Spleen (tissue), 11 donors: ENCODE results near the gene GIPC3. TPM values are rescaled to one million over a fixed set of nuclear protein-coding genes. Genes with fewer than 3 reads are reported as not detected.
A peak's percentile ranks its signal among the peaks of the same experiment; 100 is the strongest.

Experiments used
- DNase-seq: peaks from one replicate; pipeline ENCODE4 v3.0.0-alpha.2; 2020
- H3K27ac ChIP-seq, 8 donors: fragments of 200-600 bp; sonication (generic) in 7 of 8; 1 replicate in 4 of 8; 2 replicates in 4 of 8; pipeline versions ENCODE4 v1.5.0 to v1.8.0; 2016 to 2021; ENCODE audit warnings: inconsistent platforms in 4 of 8, mild to moderate bottlenecking in 4 of 8, moderate library complexity in 1 of 8
- H3K27me3 ChIP-seq, 7 donors: fragments of 200-600 bp; sonication (generic) in 6 of 7; replicated peaks in 1 of 7; 1 replicate in 4 of 7; 2 replicates in 3 of 7; pipeline versions ENCODE4 v1.5.0 to v1.8.0; 2016 to 2021; ENCODE audit warnings: inconsistent platforms in 3 of 7, mild to moderate bottlenecking in 1 of 7
- H3K36me3 ChIP-seq, 6 donors: fragments of 200-600 bp; sonication (generic) in 5 of 6; 1 replicate in 4 of 6; 2 replicates in 2 of 6; pipeline versions ENCODE4 v1.5.0 to v1.8.0; 2016 to 2021; ENCODE audit warnings: inconsistent platforms in 2 of 6
- H3K4me1 ChIP-seq, 6 donors: fragments of 200-600 bp; sonication (generic) in 5 of 6; 1 replicate in 3 of 6; 2 replicates in 3 of 6; pipeline versions ENCODE4 v1.5.0 to v1.8.0; 2016 to 2021; ENCODE audit warnings: inconsistent platforms in 3 of 6
- H3K4me3 ChIP-seq, 8 donors: fragments of 200-600 bp; sonication (generic) in 7 of 8; 1 replicate in 4 of 8; 2 replicates in 4 of 8; pipeline versions ENCODE4 v1.5.0 to v1.8.0; 2016 to 2021; ENCODE audit warnings: inconsistent platforms in 4 of 8, mild to moderate bottlenecking in 4 of 8, moderate library complexity in 2 of 8
- H3K9me3 ChIP-seq, 8 donors: fragments of 200-600 bp; sonication (generic) in 7 of 8; 1 replicate in 4 of 8; 2 replicates in 4 of 8; pipeline versions ENCODE4 v1.5.0 to v1.8.0; 2016 to 2021; ENCODE audit warnings: inconsistent platforms in 4 of 8
- POLR2A ChIP-seq, 3 donors: fragments of 450-650 bp; IDR thresholded peaks; one replicate each; pipeline ENCODE4 v1.5.1; 2017; ENCODE audit warnings: antibody characterized with exemption in 3 of 3, mild to moderate bottlenecking in 1 of 3
- POLR2AphosphoS5 ChIP-seq, 3 donors: sonication (generic); formaldehyde crosslinking; IDR thresholded peaks; one replicate each; pipeline ENCODE4 v1.5.1; 2017; ENCODE audit warnings: antibody characterized with exemption in 3 of 3
- WGBS, 5 donors: extraction: QIAGEN DNeasy Blood & Tissue Kit in 3 of 5; methylation state at CpG; one replicate each; pipeline versions ENCODE4 v1.1.5 to v1.1.7; 2013 to 2018; 5-methylcytosine and 5-hydroxymethylcytosine counted together
- intact Hi-C: fragments of 100-400 bp; cut with DNase I; formaldehyde crosslinking; loops from one replicate; pipeline ENCODE4 v1.15.0; 2023; ENCODE audit warnings: low total_unique reads
- polyA plus RNA-seq, 3 donors: library from polyadenylated mRNA; stranded (reverse); fragments of 200-250 nt; gene quantifications; one replicate each; pipeline ENCODE4 v1.2.1, GENCODE V29; 2013
- total RNA-seq, 7 donors: library from RNA; depleted of rRNA in 3 of 7; stranded (reverse); fragments of >200 nt in 3 of 7; fragmentation: NEBNext Ultra II Directional in 4 of 7; extraction: Animal tissue kit (Norgen Biotek cat#: 25700) in 4 of 7; gene quantifications; one replicate each; pipeline versions ENCODE4 v1.1.0 to v1.2.1, GENCODE V29; 2016 to 2021
- TF ChIP-seq, protein P1 (sequence below), 11 experiments: fragments of 200-600 bp in 7 of 11; fragments of 450-650 bp in 4 of 11; sonication (generic) in 4 of 11; IDR thresholded peaks in 8 of 11; conservative IDR thresholded peaks in 3 of 11; 1 replicate in 7 of 11; 2 replicates in 4 of 11; pipeline versions ENCODE4 v1.4.0 to v1.8.0; 2016 to 2021; ENCODE audit warnings: antibody characterized with exemption in 11 of 11, inconsistent platforms in 4 of 11, mild to moderate bottlenecking in 1 of 11
- donor health status: healthy with polysubstance abuse.
- donor health status: DM: no; HTN: no; CAD: no; lungs with moderate emphysema.
- donor health status: DM: no; HTN: no; CAD: no.
- donor health status: Bipolar disorder and iron deficiency.
- donor health status: healthy.
- donor health status: DM: no; HTN: no; CAD: no.
- donor health status: DM: yes; HTN: yes; CAD: no.

Gene GIPC3
- total and polyA plus RNA-seq, 10 donors = 0.80 to 9.2 (median 5.1) TPM

DNA sequence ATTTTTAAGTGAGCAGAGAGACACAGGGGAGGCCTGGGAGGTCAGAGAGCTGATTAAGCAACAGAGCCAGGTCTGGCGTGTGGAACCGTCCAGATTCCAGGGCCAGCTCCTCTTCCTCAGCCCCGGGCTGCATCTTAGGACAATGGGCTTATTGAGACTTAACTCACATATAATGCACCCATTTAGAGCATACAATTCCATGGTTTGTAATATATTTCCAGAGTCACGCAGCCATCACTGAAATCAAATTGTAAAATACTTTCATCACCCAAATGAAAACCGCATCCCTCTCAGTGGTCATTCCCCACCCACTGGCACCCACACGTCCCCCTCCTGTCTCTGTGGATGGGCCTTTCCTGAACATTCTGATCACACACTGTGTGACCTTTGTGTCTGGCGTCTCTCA is 14.7 kb upstream of the GIPC3 start:
- TF ChIP-seq POLR2A (IDR thresholded peaks at IDR 0.05) = no peak
- TF ChIP-seq, protein P1, sequence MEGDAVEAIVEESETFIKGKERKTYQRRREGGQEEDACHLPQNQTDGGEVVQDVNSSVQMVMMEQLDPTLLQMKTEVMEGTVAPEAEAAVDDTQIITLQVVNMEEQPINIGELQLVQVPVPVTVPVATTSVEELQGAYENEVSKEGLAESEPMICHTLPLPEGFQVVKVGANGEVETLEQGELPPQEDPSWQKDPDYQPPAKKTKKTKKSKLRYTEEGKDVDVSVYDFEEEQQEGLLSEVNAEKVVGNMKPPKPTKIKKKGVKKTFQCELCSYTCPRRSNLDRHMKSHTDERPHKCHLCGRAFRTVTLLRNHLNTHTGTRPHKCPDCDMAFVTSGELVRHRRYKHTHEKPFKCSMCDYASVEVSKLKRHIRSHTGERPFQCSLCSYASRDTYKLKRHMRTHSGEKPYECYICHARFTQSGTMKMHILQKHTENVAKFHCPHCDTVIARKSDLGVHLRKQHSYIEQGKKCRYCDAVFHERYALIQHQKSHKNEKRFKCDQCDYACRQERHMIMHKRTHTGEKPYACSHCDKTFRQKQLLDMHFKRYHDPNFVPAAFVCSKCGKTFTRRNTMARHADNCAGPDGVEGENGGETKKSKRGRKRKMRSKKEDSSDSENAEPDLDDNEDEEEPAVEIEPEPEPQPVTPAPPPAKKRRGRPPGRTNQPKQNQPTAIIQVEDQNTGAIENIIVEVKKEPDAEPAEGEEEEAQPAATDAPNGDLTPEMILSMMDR (IDR thresholded peaks at IDR 0.05 in 8 of 11, conservative IDR thresholded peaks at IDR 0.05 in 3 of 11) = no peak
- TF ChIP-seq POLR2AphosphoS5 (IDR thresholded peaks at IDR 0.05) = no peak
- H3K36me3 ChIP-seq = peaks cover 0 to 15% (median 2%) of the 10 kb centered on the region in 6 donors
- no peak overlapping the region for H3K4me3 ChIP-seq
- H3K9me3 ChIP-seq = no peaks in the 10 kb centered on the region
- DNase-seq = no peak
- no peak overlapping the region for H3K27ac ChIP-seq
- 81 to 92% (median 84%) methylated on average over 7 of the region's 7 CpGs for WGBS, 5 donors
- intact Hi-C loops = no loop called here
- peaks cover 0 to 35% (median 19%) of the 10 kb centered on the region in 6 donors for H3K4me1 ChIP-seq
- H3K27me3 ChIP-seq = no peaks in the 10 kb centered on the region

- WGBS, 5 donors = 2 to 6% (median 3%) methylated on average over 15 to 48 of the region's 48 CpGs
- peak; percentile 100 for DNase-seq
- Histone ChIP-seq H3K27me3 (no peaks in the 10 kb centered on the region), H3K4me3 (peak overlapping the region; percentile 20 to 98 (median 92)), H3K9me3 (no peaks in the 10 kb centered on the region), H3K36me3 (peaks cover 0 to 29% (median 4%) of the 10 kb centered on the region in 6 donors), H3K4me1 (peaks cover 0 to 46% (median 30%) of the 10 kb centered on the region in 6 donors), H3K27ac (peak overlapping the region in 7 of 8 donors; percentile 7 to 94 (median 89))
- intact Hi-C loops = no loop called here
- TF ChIP-seq POLR2AphosphoS5 (IDR thresholded peaks at IDR 0.05) = peak; percentile 32 to 81 (median 71)
- TF ChIP-seq, protein P1 (IDR thresholded peaks at IDR 0.05 in 8 of 11, conservative IDR thresholded peaks at IDR 0.05 in 3 of 11) = peak in 3 of 11 experiments; percentile 18 to 30 (median 20)
- no peak for TF ChIP-seq POLR2A (IDR thresholded peaks at IDR 0.05)
These were observed 13.0 kb upstream of the GIPC3 start for GRCh38 chr19:3572132-3572854.

- intact Hi-C loops = no loop called here
- peak within 1 kb of the TSS; percentile 86 to 98 (median 92) for H3K4me3 ChIP-seq
- WGBS, 5 donors = 0 to 2% (median 1%) methylated on average over 1 to 30 of the region's 30 CpGs
- H3K27ac ChIP-seq = peak within 1 kb of the TSS; percentile 54 to 94 (median 87)
- no peaks in the 10 kb centered on the region for H3K27me3 ChIP-seq
- peaks cover 0 to 34% (median 4%) of the 10 kb centered on the region in 6 donors for H3K36me3 ChIP-seq
- no peaks in the 10 kb centered on the region for H3K9me3 ChIP-seq
- peaks cover 0 to 46% (median 30%) of the 10 kb centered on the region in 6 donors for H3K4me1 ChIP-seq
- DNase-seq = no peak
- TF ChIP-seq POLR2A (IDR thresholded peaks at IDR 0.05) (no peak), POLR2AphosphoS5 (IDR thresholded peaks at IDR 0.05) (peak in 2 of 3 donors; percentile 3 to 45)
- TF ChIP-seq, protein P1 (IDR thresholded peaks at IDR 0.05 in 8 of 11, conservative IDR thresholded peaks at IDR 0.05 in 3 of 11) = peak in 1 of 11 experiments; percentile 2
These were observed 12.5 kb upstream of the GIPC3 start, which contains the start of gene HMG20B for GRCh38 chr19:3572855-3573161. Gene HMG20B (plus strand): TSS chr19:3572944. CDS start chr19:3573310, 366 bp downstream.

- intact Hi-C loops = no loop called here
- DNase-seq = peak; percentile 92
- TF ChIP-seq POLR2AphosphoS5 (IDR thresholded peaks at IDR 0.05) (no peak), POLR2A (IDR thresholded peaks at IDR 0.05) (no peak)
- TF ChIP-seq, protein P1 (IDR thresholded peaks at IDR 0.05 in 8 of 11, conservative IDR thresholded peaks at IDR 0.05 in 3 of 11) = no peak
These were observed 12.0 kb upstream of the GIPC3 start for GRCh38 chr19:3573162-3573857.

More at GRCh38 chr19:3573162-3573857, 12.0 kb upstream of the GIPC3 start:
- Histone ChIP-seq H3K4me3 (peak overlapping the region; percentile 86 to 98 (median 92)), H3K27me3 (no peaks in the 10 kb centered on the region), H3K27ac (peak overlapping the region; percentile 54 to 94 (median 87)), H3K36me3 (peaks cover 0 to 39% (median 4%) of the 10 kb centered on the region in 6 donors), H3K9me3 (no peaks in the 10 kb centered on the region), H3K4me1 (peaks cover 0 to 46% (median 30%) of the 10 kb centered on the region in 6 donors)
- WGBS, 5 donors = 1 to 2% (median 1%) methylated on average over 14 to 60 of the region's 60 CpGs
